ENCODE data around the gene CMKLR1.

Gene CMKLR1

GRCh38 chr12:108260969-108261368 lies 78.1 kb downstream of the CMKLR1 start:
- no peak for DNase-seq (ENCODE audit: low read depth)

- no peak for DNase-seq (ENCODE audit: low read depth)
Observed at GRCh38 chr12:108260039-108260438, 79.1 kb downstream of the CMKLR1 start.

- no peak for DNase-seq (ENCODE audit: low read depth)
Observed at GRCh38 chr12:108257610-108258106, 81.5 kb downstream of the CMKLR1 start.

GRCh38 chr12:108257004-108257403 lies 82.1 kb downstream of the CMKLR1 start:
- DNase-seq (ENCODE audit: low read depth) = no peak

GRCh38 chr12:108255252-108255602 lies 83.9 kb downstream of the CMKLR1 start:
- no peak for DNase-seq (ENCODE audit: low read depth)

GRCh38 chr12:108254517-108255251 lies 84.4 kb downstream of the CMKLR1 start:
- DNase-seq (ENCODE audit: low read depth) = no peak

- DNase-seq (ENCODE audit: low read depth) = no peak
Observed at GRCh38 chr12:108254030-108254429, 85.1 kb downstream of the CMKLR1 start.

GRCh38 chr12:108253540-108253939 lies 85.6 kb downstream of the CMKLR1 start:
- no peak for DNase-seq (ENCODE audit: low read depth)

GRCh38 chr12:108252523-108252922 lies 86.6 kb downstream of the CMKLR1 start:
- no peak for DNase-seq (ENCODE audit: low read depth)

- DNase-seq (ENCODE audit: low read depth) = no peak
Observed at GRCh38 chr12:108248011-108248410, 91.1 kb downstream of the CMKLR1 start.

GRCh38 chr12:108247130-108247529 lies 92.0 kb downstream of the CMKLR1 start:
- DNase-seq (ENCODE audit: low read depth) = no peak

GRCh38 chr12:108241986-108242703 lies 97.0 kb downstream of the CMKLR1 start:
- no peak for DNase-seq (ENCODE audit: low read depth)

- no peak for DNase-seq (ENCODE audit: low read depth)
Observed at GRCh38 chr12:108240928-108241327, 98.2 kb downstream of the CMKLR1 start.

GRCh38 chr12:108240027-108240785 lies 98.9 kb downstream of the CMKLR1 start:
- no peak for DNase-seq (ENCODE audit: low read depth)

GRCh38 chr12:108239378-108239777 lies 99.7 kb downstream of the CMKLR1 start:
- no peak for DNase-seq (ENCODE audit: low read depth)

- no peak for DNase-seq (ENCODE audit: low read depth)
Observed at GRCh38 chr12:108238474-108238873, 100.6 kb downstream of the CMKLR1 start.
